ENCODE results near the gene TUSC2. TPM values are rescaled to one million over a fixed set of nuclear protein-coding genes. Genes with fewer than 3 reads are reported as not detected.

TUSC2 gene
- total and polyA plus RNA-seq, 2 of the 13 experiments (the other 11 are each of a cell fraction or from before 2014, with no cell fraction given) = 36.7 to 39.1 TPM

GRCh38 chr3:50302095-50303012, 25.7 kb downstream of the TUSC2 start (continued):
- TF ChIP-seq CBX2 (IDR thresholded peaks at IDR 0.05; ENCODE audit: low read depth, low read length) (no peak), CBX2 (CRISPR knock-in tag; IDR thresholded peaks at IDR 0.05; ENCODE audit: low read depth) (no peak), HMGA1 (CRISPR knock-in tag; conservative IDR thresholded peaks at IDR 0.05) (no peak), KDM6A (CRISPR knock-in tag; IDR thresholded peaks at IDR 0.05; ENCODE audit: low read depth) (no peak), GATAD2A (CRISPR knock-in tag; IDR thresholded peaks at IDR 0.05) (no peak), ZNF567 (CRISPR knock-in tag; IDR thresholded peaks at IDR 0.05; ENCODE audit: borderline replicate concordance) (no peak), PCBP2 (optimal IDR thresholded peaks at IDR 0.05; ENCODE audit: low read depth, low read length, poor library complexity, severe bottlenecking) (no peak), TFAP4 (IDR thresholded peaks at IDR 0.05; ENCODE audit: borderline replicate concordance, low read depth) (0 out of 2 replicates have a peak, but pooled peaks have one; percentile 6), NKX3-1 (CRISPR knock-in tag; IDR thresholded peaks at IDR 0.05) (no peak), TOPORS (CRISPR knock-in tag; IDR thresholded peaks at IDR 0.05) (no peak; the same call in 1 of the 2 replicates), GATA4 (IDR thresholded peaks at IDR 0.05; ENCODE audit: borderline replicate concordance, low read depth) (no peak), ELF1 (CRISPR knock-in tag; IDR thresholded peaks at IDR 0.05) (no peak; the same call in 1 of the 2 replicates), SMARCE1 (IDR thresholded peaks at IDR 0.05; ENCODE audit: borderline replicate concordance) (no peak), RELA (CRISPR knock-in tag; IDR thresholded peaks at IDR 0.05) (no peak), THYN1 (CRISPR knock-in tag; IDR thresholded peaks at IDR 0.05; ENCODE audit: borderline replicate concordance, low read depth) (no peak), ZSCAN5A (CRISPR knock-in tag; IDR thresholded peaks at IDR 0.05; ENCODE audit: borderline replicate concordance) (no peak), SETDB1 (CRISPR knock-in tag; IDR thresholded peaks at IDR 0.05; ENCODE audit: borderline replicate concordance) (no peak), ZFP36 (IDR thresholded peaks at IDR 0.05; ENCODE audit: borderline replicate concordance, low read depth, low read length, partially characterized antibody) (no peak), BRF2 (CRISPR knock-in tag; IDR thresholded peaks at IDR 0.05) (no peak), ZNF382 (CRISPR knock-in tag; IDR thresholded peaks at IDR 0.05; ENCODE audit: borderline replicate concordance) (no peak), ZC3H13 (CRISPR knock-in tag; IDR thresholded peaks at IDR 0.05) (no peak; the same call in 1 of the 2 replicates), CREM (IDR thresholded peaks at IDR 0.05) (no peak), CREM (CRISPR knock-in tag; IDR thresholded peaks at IDR 0.05) (no peak), ZNF263 (CRISPR knock-in tag; IDR thresholded peaks at IDR 0.05) (no peak), THAP11 (CRISPR knock-in tag; IDR thresholded peaks at IDR 0.05) (no peak), ZNF230 (CRISPR knock-in tag; IDR thresholded peaks at IDR 0.05) (no peak), ZMAT3 (CRISPR knock-in tag; conservative IDR thresholded peaks at IDR 0.05) (no peak), ZBTB20 (CRISPR knock-in tag; IDR thresholded peaks at IDR 0.05; ENCODE audit: borderline replicate concordance, low read depth) (no peak)

Measured in HepG2 (cell line).